Trophoblast cell (in vitro differentiated cells and primary cell): ENCODE data around the gene TGFB3.

Experiments
- DNase-seq, 2 donors: peaks; one replicate each; pipeline ENCODE4 v3.0.0-alpha.2; 2016
- H2AFZ ChIP-seq: 2 replicates; pipeline ENCODE4 v1.6.1; 2013; ENCODE audit warnings: low read length, moderate library complexity, mild to moderate bottlenecking; ENCODE audit not compliant: insufficient read depth, poor library complexity
- H2AK5ac ChIP-seq: 2 replicates; pipeline ENCODE4 v1.6.1; 2013; ENCODE audit warnings: mild to moderate bottlenecking, low read length
- H2BK120ac ChIP-seq: 2 replicates; pipeline ENCODE4 v1.6.1; 2013; ENCODE audit warnings: low read length, mild to moderate bottlenecking, moderate library complexity; ENCODE audit not compliant: insufficient read depth, poor library complexity
- H2BK12ac ChIP-seq: 2 replicates; pipeline ENCODE4 v1.6.1; 2013; ENCODE audit warnings: mild to moderate bottlenecking, low read length, moderate library complexity
- H2BK5ac ChIP-seq: 2 replicates; pipeline ENCODE4 v1.6.1; 2013; ENCODE audit warnings: low read length, low read depth, moderate library complexity, mild to moderate bottlenecking; ENCODE audit not compliant: poor library complexity
- H3K14ac ChIP-seq: 2 replicates; pipeline ENCODE4 v1.6.1; 2013; ENCODE audit warnings: mild to moderate bottlenecking, low read length
- H3K18ac ChIP-seq: 2 replicates; pipeline ENCODE4 v1.6.1; 2013; ENCODE audit warnings: mild to moderate bottlenecking, low read length
- H3K23ac ChIP-seq: 2 replicates; pipeline ENCODE4 v1.6.1; 2013; ENCODE audit warnings: low read length
- H3K27ac ChIP-seq: 2 replicates; pipeline ENCODE4 v1.5.1; 2013; ENCODE audit warnings: low read depth, mild to moderate bottlenecking, inconsistent platforms, low read length, moderate library complexity
- H3K27me3 ChIP-seq: 2 replicates; pipeline ENCODE4 v1.6.1; 2013; ENCODE audit warnings: inconsistent platforms, mild to moderate bottlenecking, low read length, moderate library complexity; ENCODE audit not compliant: insufficient read depth
- H3K36me3 ChIP-seq, 2 experiments: 1 replicate in 1 of 2; 2 replicates in 1 of 2; pipeline ENCODE4 v1.6.1; 2013; ENCODE audit warnings: low read length in 2 of 2, mild to moderate bottlenecking in 2 of 2, moderate library complexity in 1 of 2; ENCODE audit not compliant: insufficient read depth in 2 of 2, control insufficient read depth in 1 of 2
- H3K4ac ChIP-seq: 2 replicates; pipeline ENCODE4 v1.6.1; 2013; ENCODE audit warnings: low read depth, mild to moderate bottlenecking, low read length, moderate library complexity
- H3K4me1 ChIP-seq, 2 experiments: 1 replicate in 1 of 2; 2 replicates in 1 of 2; pipeline ENCODE4 v1.6.1; 2013; ENCODE audit warnings: low read length in 2 of 2, mild to moderate bottlenecking in 2 of 2, moderate library complexity in 1 of 2; ENCODE audit not compliant: insufficient read depth in 2 of 2, control insufficient read depth in 1 of 2
- H3K4me2 ChIP-seq: 2 replicates; pipeline ENCODE4 v1.6.1; 2013; ENCODE audit warnings: inconsistent platforms, mild to moderate bottlenecking, low read length, moderate library complexity
- H3K4me3 ChIP-seq: 2 replicates; pipeline ENCODE4 v1.5.1; 2013; ENCODE audit warnings: mild to moderate bottlenecking, low read depth, low read length, inconsistent platforms
- H3K79me1 ChIP-seq: one replicate; pipeline ENCODE4 v1.6.1; 2013; ENCODE audit warnings: low read length
- H3K79me2 ChIP-seq: 2 replicates; pipeline ENCODE4 v1.6.1; 2013; ENCODE audit warnings: low read length, mild to moderate bottlenecking; ENCODE audit not compliant: control insufficient read depth, insufficient read depth, poor library complexity
- H3K9ac ChIP-seq: 2 replicates; pipeline ENCODE4 v1.6.1; 2013; ENCODE audit warnings: mild to moderate bottlenecking, low read length
- H3K9me3 ChIP-seq: 2 replicates; pipeline ENCODE4 v1.6.1; 2013; ENCODE audit warnings: low read depth, mild to moderate bottlenecking, control low read depth, inconsistent platforms, low read length; ENCODE audit not compliant: insufficient read depth
- H4K12ac ChIP-seq: 2 replicates; pipeline ENCODE4 v1.6.1; 2013; ENCODE audit warnings: low read depth, mild to moderate bottlenecking, low read length, moderate library complexity
- H4K8ac ChIP-seq: 2 replicates; pipeline ENCODE4 v1.6.1; 2013; ENCODE audit warnings: low read depth, mild to moderate bottlenecking, low read length, moderate library complexity
- H4K91ac ChIP-seq: one replicate; pipeline ENCODE4 v1.6.1; 2013; ENCODE audit warnings: low read depth, mild to moderate bottlenecking, low read length, moderate library complexity
- WGBS: extraction: QIAGEN DNeasy Blood & Tissue Kit; methylation state at CpG from one replicate; pipeline ENCODE4 v1.1.7; 2013; ENCODE audit warnings: missing lambda C conversion rate; ENCODE audit not compliant: insufficient read length, insufficient coverage; ENCODE audit errors: extremely low coverage; 5-methylcytosine and 5-hydroxymethylcytosine counted together

Gene TGFB3

GRCh38 chr14:75984674-75985073, 2.9 kb upstream of the TGFB3 start:
- no peak for DNase-seq
- H3K79me1 ChIP-seq, result peaks cover 10% of the 10 kb centered on the region
- H3K9me3 ChIP-seq, result no peaks in the 10 kb centered on the region
- no peak overlapping the region for H3K4me2 ChIP-seq
- peak overlapping the region; percentile 9 for H3K4me3 ChIP-seq
- H3K4me1 ChIP-seq, result peaks cover 11 to 15% of the 10 kb centered on the region in 2 experiments
- H3K79me2 ChIP-seq, result peaks cover 5% of the 10 kb centered on the region
- H2BK12ac ChIP-seq, result no peak overlapping the region
- H3K36me3 ChIP-seq, result peaks cover 0 to 2% of the 10 kb centered on the region in 2 experiments
- H4K8ac ChIP-seq, result no peak overlapping the region
- H3K23ac ChIP-seq, result no peak overlapping the region
- H3K9ac ChIP-seq, result no peak overlapping the region
- no CpG with 5 or more reads among the region's 2 CpGs for WGBS
- no peak overlapping the region for H3K18ac ChIP-seq
- H2AFZ ChIP-seq, result no peak overlapping the region
- no peak overlapping the region for H2BK120ac ChIP-seq
- no peak overlapping the region for H4K91ac ChIP-seq
- H2AK5ac ChIP-seq, result no peak overlapping the region
- H3K14ac ChIP-seq, result no peak overlapping the region
- peaks cover 4% of the 10 kb centered on the region for H3K27me3 ChIP-seq
- H3K4ac ChIP-seq, result no peak overlapping the region
- H3K27ac ChIP-seq, result no peak overlapping the region
- H4K12ac ChIP-seq, result no peak overlapping the region
- no peak overlapping the region for H2BK5ac ChIP-seq

- H3K4me3 ChIP-seq, result no peak overlapping the region
- H3K4ac ChIP-seq, result no peak overlapping the region
- no peak for DNase-seq
- no CpG with 5 or more reads among the region's 7 CpGs for WGBS
- H3K27me3 ChIP-seq, result peaks cover 4% of the 10 kb centered on the region
- H3K9me3 ChIP-seq, result peaks cover 2% of the 10 kb centered on the region
- peak overlapping the region; percentile 73 for H2BK120ac ChIP-seq
- H2AFZ ChIP-seq, result peak overlapping the region; percentile 86
- H3K18ac ChIP-seq, result no peak overlapping the region
- peaks cover 11% of the 10 kb centered on the region for H3K79me1 ChIP-seq
- H3K36me3 ChIP-seq, result no peaks in the 10 kb centered on the region
- no peak overlapping the region for H2BK5ac ChIP-seq
- H3K4me2 ChIP-seq, result peak overlapping the region; percentile 55
- peak overlapping the region; percentile 87 for H2BK12ac ChIP-seq
- peak overlapping the region; percentile 51 for H2AK5ac ChIP-seq
- H4K8ac ChIP-seq, result peak overlapping the region; percentile 57
- no peak overlapping the region for H3K23ac ChIP-seq
- H3K9ac ChIP-seq, result no peak overlapping the region
- no peak overlapping the region for H4K12ac ChIP-seq
- H3K27ac ChIP-seq, result no peak overlapping the region
- H3K4me1 ChIP-seq, result peaks cover 11 to 15% of the 10 kb centered on the region in 2 experiments
- no peak overlapping the region for H4K91ac ChIP-seq
- H3K79me2 ChIP-seq, result peaks cover 5% of the 10 kb centered on the region
- H3K14ac ChIP-seq, result peak overlapping the region; percentile 55
Observed at GRCh38 chr14:75983019-75983358, 1.2 kb upstream of the TGFB3 start.

DNA sequence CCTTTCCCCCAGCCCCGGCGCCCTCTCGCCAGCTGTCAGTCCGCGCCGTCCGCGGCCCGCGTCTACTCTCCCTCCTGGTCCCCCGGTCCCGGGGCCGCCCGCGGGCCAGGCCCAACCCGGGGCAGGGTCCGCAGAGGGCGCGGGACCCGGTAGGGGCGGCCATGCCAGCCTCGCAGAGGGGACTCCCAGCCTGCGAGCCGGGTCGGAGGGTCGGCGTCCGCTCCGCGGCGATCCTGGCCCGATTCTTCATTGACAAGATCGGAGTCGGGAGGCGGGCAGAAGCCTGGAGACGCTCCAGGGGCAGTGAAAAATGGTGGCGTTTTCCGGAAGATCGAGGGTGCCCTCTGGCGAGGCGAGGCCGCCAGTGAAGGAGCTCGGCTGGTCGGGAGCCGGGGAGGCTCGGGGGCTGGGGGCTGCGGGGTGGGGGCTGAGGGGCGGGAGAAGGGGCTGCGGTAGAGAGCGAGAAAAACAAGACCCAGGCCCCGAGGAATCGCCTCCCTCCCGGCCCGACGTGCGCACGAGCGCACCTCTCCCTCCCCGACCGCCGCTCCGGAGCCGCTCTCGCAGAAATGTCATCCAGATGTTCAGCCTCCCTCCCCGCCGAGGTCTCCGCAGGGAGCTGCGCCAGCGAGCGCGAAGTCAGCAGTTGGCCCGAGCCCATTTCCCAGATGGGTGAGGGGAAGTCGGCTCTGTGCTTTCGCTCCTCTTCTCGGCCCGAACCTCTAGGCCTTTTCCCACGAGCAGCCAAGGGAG, 647 bp upstream of the TGFB3 start:
- peaks cover 2% of the 10 kb centered on the region for H3K9me3 ChIP-seq
- no CpG with 5 or more reads among the region's 77 CpGs for WGBS
- peaks cover 5% of the 10 kb centered on the region for H3K79me2 ChIP-seq
- peak overlapping the region; percentile 51 for H2AK5ac ChIP-seq
- H3K4me2 ChIP-seq, result peak overlapping the region; percentile 83
- peak overlapping the region; percentile 85 for H3K18ac ChIP-seq
- peak overlapping the region; percentile 69 for H3K14ac ChIP-seq
- peak; percentile 70 to 86 for DNase-seq
- peaks cover 11% of the 10 kb centered on the region for H3K79me1 ChIP-seq
- peak overlapping the region; percentile 73 for H2BK120ac ChIP-seq
- peak overlapping the region; percentile 66 for H2BK5ac ChIP-seq
- H3K27me3 ChIP-seq, result peaks cover 4% of the 10 kb centered on the region
- H3K9ac ChIP-seq, result no peak overlapping the region
- H3K27ac ChIP-seq, result peak overlapping the region; percentile 43
- no peak overlapping the region for H4K12ac ChIP-seq
- peaks cover 11 to 15% of the 10 kb centered on the region in 2 experiments for H3K4me1 ChIP-seq
- H3K4ac ChIP-seq, result no peak overlapping the region
- no peaks in the 10 kb centered on the region for H3K36me3 ChIP-seq
- no peak overlapping the region for H3K23ac ChIP-seq
- H3K4me3 ChIP-seq, result peak overlapping the region; percentile 80
- H4K8ac ChIP-seq, result peak overlapping the region; percentile 57
- peak overlapping the region; percentile 87 for H2BK12ac ChIP-seq
- peak overlapping the region; percentile 86 for H2AFZ ChIP-seq
- H4K91ac ChIP-seq, result peak overlapping the region; percentile 72

- Histone ChIP-seq H3K4me1 (peaks cover 9 to 15% of the 10 kb centered on the region in 2 experiments), H4K91ac (no peak overlapping the region), H3K9ac (no peak overlapping the region)
Observed at GRCh38 chr14:75980856-75981255, 939 bp downstream of the TGFB3 start.

More at GRCh38 chr14:75980856-75981255, 939 bp downstream of the TGFB3 start:
- no peak overlapping the region for H4K8ac ChIP-seq
- peaks cover 5% of the 10 kb centered on the region for H3K79me2 ChIP-seq
- no peak overlapping the region for H3K4me3 ChIP-seq
- peaks cover 4% of the 10 kb centered on the region for H3K27me3 ChIP-seq
- H2AFZ ChIP-seq, result no peak overlapping the region
- WGBS, result no CpG with 5 or more reads among the region's 8 CpGs
- H3K36me3 ChIP-seq, result no peaks in the 10 kb centered on the region
- no peak overlapping the region for H3K18ac ChIP-seq
- no peak overlapping the region for H3K23ac ChIP-seq
- H3K4me2 ChIP-seq, result no peak overlapping the region
- no peak overlapping the region for H2BK12ac ChIP-seq
- H2BK5ac ChIP-seq, result no peak overlapping the region
- H3K79me1 ChIP-seq, result peaks cover 11% of the 10 kb centered on the region
- no peak overlapping the region for H3K27ac ChIP-seq
- no peak overlapping the region for H2BK120ac ChIP-seq
- H3K14ac ChIP-seq, result no peak overlapping the region
- no peak overlapping the region for H2AK5ac ChIP-seq
- no peak overlapping the region for H4K12ac ChIP-seq
- H3K9me3 ChIP-seq, result peaks cover 2% of the 10 kb centered on the region
- DNase-seq, result no peak
- H3K4ac ChIP-seq, result no peak overlapping the region
